ENCODE data around the gene APOD. TPM values are rescaled to one million over a fixed set of nuclear protein-coding genes. Genes with fewer than 3 reads are reported as not detected.

The APOD gene
- total and polyA plus RNA-seq, 2 of the 8 experiments (the other 6 are each of a cell fraction or from before 2014, with no cell fraction given): not detected

DNA sequence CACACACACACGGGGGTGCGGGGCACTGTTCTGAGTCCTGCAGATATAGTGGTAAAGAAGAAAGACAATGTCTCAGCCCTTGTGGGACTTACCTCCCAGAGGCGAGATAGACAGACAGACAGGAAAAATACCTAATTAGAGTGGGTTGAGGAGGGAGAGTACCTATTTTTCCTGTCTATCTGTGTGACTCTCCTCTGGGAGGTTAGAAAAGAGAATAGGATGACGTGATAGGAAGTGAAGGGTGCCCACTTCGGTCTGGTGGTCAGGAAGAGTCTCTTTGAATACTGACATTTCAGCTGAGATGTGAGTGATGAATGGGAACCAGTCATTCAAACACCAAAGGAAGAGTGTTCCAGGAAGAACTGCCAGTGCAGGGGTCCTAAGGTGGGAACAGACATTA lies 4.1 kb upstream of the APOD start (continued):
- TF ChIP-seq HDAC2 (IDR thresholded peaks at IDR 0.05; ENCODE audit: borderline replicate concordance in 1 of 2, low read depth in 2 of 2, low read length in 2 of 2) (no peak), ZNF274 (IDR thresholded peaks at IDR 0.05; ENCODE audit: borderline replicate concordance, extremely low read depth, low read length) (no peak), BACH1 (IDR thresholded peaks at IDR 0.05; ENCODE audit: low read length) (no peak), ATF2 (IDR thresholded peaks at IDR 0.05; ENCODE audit: low read length) (no peak)
